ENCODE results near the gene SLC2A9. TPM values are rescaled to one million over a fixed set of nuclear protein-coding genes. Genes with fewer than 3 reads are reported as not detected.

The SLC2A9 gene
- total RNA-seq, 1 experiment from 2014 or later = not detected

GRCh38 chr4:10029403-10029802 lies 8.1 kb upstream of the SLC2A9 start:
- Histone ChIP-seq H3K4me3 (no peak overlapping the region), H3K27me3 (no peaks in the 10 kb centered on the region), H3K36me3 (no peaks in the 10 kb centered on the region), H3K9me3 (no peaks in the 10 kb centered on the region)
- no peak for DNase-seq

- no peaks in the 10 kb centered on the region for H3K9me3 ChIP-seq
- DNase-seq = peak; percentile 35
Observed at GRCh38 chr4:10028910-10029309, 7.6 kb upstream of the SLC2A9 start.

GRCh38 chr4:10026485-10026884 lies 5.2 kb upstream of the SLC2A9 start:
- no peak overlapping the region for H3K4me3 ChIP-seq
- H3K27me3 ChIP-seq = no peaks in the 10 kb centered on the region
- H3K36me3 ChIP-seq = no peaks in the 10 kb centered on the region
- no peak for DNase-seq
- no peaks in the 10 kb centered on the region for H3K9me3 ChIP-seq

More at GRCh38 chr4:10028910-10029309, 7.6 kb upstream of the SLC2A9 start:
- H3K27me3 ChIP-seq = no peaks in the 10 kb centered on the region
- H3K36me3 ChIP-seq = no peaks in the 10 kb centered on the region
- no peak overlapping the region for H3K4me3 ChIP-seq

- H3K36me3 ChIP-seq = no peaks in the 10 kb centered on the region
- DNase-seq = no peak
- H3K9me3 ChIP-seq = no peaks in the 10 kb centered on the region
- H3K4me3 ChIP-seq = no peak overlapping the region
- H3K27me3 ChIP-seq = no peaks in the 10 kb centered on the region
Observed at GRCh38 chr4:10025230-10025806, 4.0 kb upstream of the SLC2A9 start.

GRCh38 chr4:10024303-10024702 lies 3.0 kb upstream of the SLC2A9 start:
- H3K27me3 ChIP-seq = no peaks in the 10 kb centered on the region
- DNase-seq = no peak
- no peaks in the 10 kb centered on the region for H3K36me3 ChIP-seq
- H3K4me3 ChIP-seq = no peak overlapping the region
- H3K9me3 ChIP-seq = no peaks in the 10 kb centered on the region

GRCh38 chr4:10023806-10024205 lies 2.5 kb upstream of the SLC2A9 start:
- Histone ChIP-seq H3K36me3 (no peaks in the 10 kb centered on the region), H3K9me3 (no peaks in the 10 kb centered on the region), H3K27me3 (no peaks in the 10 kb centered on the region), H3K4me3 (no peak overlapping the region)
- DNase-seq = no peak

DNA sequence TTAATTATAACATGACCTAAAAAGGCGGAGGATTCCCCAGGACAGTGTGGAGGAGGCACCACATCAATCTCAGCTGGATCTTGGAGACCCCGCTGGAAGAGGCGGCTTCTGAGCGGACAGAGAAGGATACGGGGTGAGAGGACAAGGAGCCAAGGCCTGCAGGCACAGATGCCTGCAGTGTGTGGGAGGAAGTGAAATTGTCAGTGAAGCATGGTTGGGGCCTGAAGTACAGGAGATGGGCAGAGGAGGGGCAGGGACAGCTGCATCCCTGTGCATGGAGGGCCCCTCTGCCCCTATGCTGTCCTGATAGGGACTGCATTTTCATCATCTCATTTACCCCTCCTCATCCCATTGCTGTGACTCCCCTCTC lies 1.7 kb upstream of the SLC2A9 start:
- DNase-seq = no peak
- no peaks in the 10 kb centered on the region for H3K36me3 ChIP-seq

DNA sequence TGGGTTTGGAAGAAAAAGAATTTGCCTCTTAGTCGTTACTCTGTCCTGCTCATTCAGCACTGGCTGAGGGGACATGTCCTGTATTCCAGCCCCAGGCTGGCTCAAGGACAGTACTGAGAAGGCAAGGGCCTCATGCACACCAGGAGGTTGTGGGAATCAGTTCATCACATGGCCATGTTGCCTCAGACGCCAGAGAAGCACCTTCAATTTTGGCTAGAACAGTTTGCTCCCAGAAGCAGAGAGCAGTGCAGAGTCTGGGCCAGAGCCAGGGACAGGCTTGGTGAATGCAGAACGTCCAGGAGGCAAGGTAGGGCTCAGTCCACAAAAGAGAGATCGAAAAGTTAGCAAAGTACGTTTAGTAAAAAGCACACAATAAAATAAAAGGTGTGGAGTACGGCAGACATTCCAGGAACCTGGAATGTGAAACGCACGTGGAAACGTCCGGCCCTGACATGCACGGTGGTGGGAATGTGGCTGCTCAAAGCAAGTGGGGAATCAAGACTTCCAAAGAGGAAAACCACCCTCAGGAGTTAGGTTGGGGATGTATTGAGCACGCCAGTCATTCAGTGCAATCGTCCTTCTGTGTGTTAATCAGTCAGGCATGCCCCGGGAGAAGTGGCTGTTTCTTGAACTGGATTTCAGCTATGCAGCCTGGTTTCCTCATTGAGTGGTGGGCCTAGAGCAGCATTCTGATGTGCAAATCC lies 1.2 kb upstream of the SLC2A9 start:
- no peaks in the 10 kb centered on the region for H3K27me3 ChIP-seq
- DNase-seq = no peak
- H3K36me3 ChIP-seq = no peaks in the 10 kb centered on the region
- H3K9me3 ChIP-seq = no peaks in the 10 kb centered on the region
- no peak overlapping the region for H3K4me3 ChIP-seq

More for the DNA sequence above, 1.7 kb upstream of the SLC2A9 start:
- Histone ChIP-seq H3K4me3 (no peak overlapping the region), H3K9me3 (no peaks in the 10 kb centered on the region), H3K27me3 (no peaks in the 10 kb centered on the region)

GRCh38 chr4:10021653-10022023 lies 341 bp upstream of the SLC2A9 start:
- H3K36me3 ChIP-seq = no peaks in the 10 kb centered on the region
- no peak for DNase-seq
- H3K4me3 ChIP-seq = no peak overlapping the region
- H3K9me3 ChIP-seq = no peaks in the 10 kb centered on the region
- no peaks in the 10 kb centered on the region for H3K27me3 ChIP-seq

DNA sequence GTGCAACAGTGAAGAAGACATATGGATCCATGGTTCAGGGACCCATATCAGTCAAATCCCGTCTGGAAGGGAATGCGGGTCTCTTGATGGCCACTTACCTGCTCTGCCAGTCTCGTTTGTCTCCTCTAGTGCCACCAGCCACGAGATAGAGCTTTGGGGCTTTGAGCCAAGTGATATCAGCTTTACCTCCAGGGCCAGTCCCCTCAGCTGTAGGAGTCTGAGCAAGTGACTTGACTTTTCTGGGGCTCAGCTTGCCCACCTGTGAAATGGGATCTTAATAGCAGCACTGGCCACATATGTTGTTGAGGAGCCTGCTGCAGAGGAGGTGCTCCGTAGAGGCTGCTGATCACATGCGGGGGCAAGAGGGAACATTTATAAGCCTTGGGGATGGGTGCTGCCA lies 1.2 kb downstream of the SLC2A9 start:
- no peak for DNase-seq

GRCh38 chr4:10019521-10020051 lies 1.7 kb downstream of the SLC2A9 start:
- H3K36me3 ChIP-seq = no peaks in the 10 kb centered on the region
- no peak for DNase-seq
- no peak overlapping the region for H3K4me3 ChIP-seq
- H3K9me3 ChIP-seq = no peaks in the 10 kb centered on the region
- no peaks in the 10 kb centered on the region for H3K27me3 ChIP-seq

More for the DNA sequence above, 1.2 kb downstream of the SLC2A9 start:
- H3K4me3 ChIP-seq = no peak overlapping the region
- H3K36me3 ChIP-seq = no peaks in the 10 kb centered on the region
- H3K9me3 ChIP-seq = no peaks in the 10 kb centered on the region
- no peaks in the 10 kb centered on the region for H3K27me3 ChIP-seq

DNA sequence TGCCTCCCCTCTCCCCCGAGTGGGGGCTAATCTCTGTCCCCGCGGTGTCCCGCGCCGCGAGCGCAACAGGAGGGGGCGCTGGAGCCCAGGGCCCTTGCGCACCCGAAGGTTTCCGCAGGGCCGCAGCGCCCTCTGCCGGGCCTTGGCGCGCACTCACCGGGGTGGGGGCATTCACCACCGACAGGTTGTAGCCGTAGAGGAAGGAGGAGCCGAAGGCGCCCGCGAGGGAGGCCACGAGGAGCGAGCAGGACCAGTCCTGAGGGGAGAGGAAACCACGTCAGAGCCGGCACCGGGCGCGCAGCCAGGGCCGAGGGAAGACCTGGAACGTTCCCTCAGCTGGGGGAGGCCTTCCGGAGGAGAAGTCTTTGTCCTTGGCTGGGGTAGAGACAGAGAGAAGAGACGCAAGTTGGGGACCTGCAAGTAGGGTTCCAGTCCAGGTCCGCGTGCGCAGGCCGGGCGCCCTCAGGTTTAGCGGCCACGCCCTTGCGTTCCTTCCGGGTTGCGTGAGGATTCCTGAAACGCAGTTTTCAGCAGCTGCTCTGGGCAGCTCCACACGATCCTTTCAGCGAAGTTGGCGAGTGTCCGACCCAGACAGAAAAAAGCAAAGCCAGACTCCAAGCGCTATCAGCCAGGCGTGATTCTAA lies 2.4 kb downstream of the SLC2A9 start:
- no peaks in the 10 kb centered on the region for H3K9me3 ChIP-seq
- no peaks in the 10 kb centered on the region for H3K36me3 ChIP-seq
- peak; percentile 88 for DNase-seq
- no peaks in the 10 kb centered on the region for H3K27me3 ChIP-seq
- H3K4me3 ChIP-seq = peak overlapping the region; percentile 26

GRCh38 chr4:10017037-10017893 lies 4.0 kb downstream of the SLC2A9 start:
- DNase-seq = no peak
- Histone ChIP-seq H3K27me3 (no peaks in the 10 kb centered on the region), H3K36me3 (no peaks in the 10 kb centered on the region), H3K4me3 (no peak overlapping the region), H3K9me3 (no peaks in the 10 kb centered on the region)

- Histone ChIP-seq H3K4me3 (no peak overlapping the region), H3K27me3 (no peaks in the 10 kb centered on the region), H3K9me3 (no peaks in the 10 kb centered on the region), H3K36me3 (no peaks in the 10 kb centered on the region)
- no peak for DNase-seq
Observed at GRCh38 chr4:10016169-10016568, 5.1 kb downstream of the SLC2A9 start.

DNA sequence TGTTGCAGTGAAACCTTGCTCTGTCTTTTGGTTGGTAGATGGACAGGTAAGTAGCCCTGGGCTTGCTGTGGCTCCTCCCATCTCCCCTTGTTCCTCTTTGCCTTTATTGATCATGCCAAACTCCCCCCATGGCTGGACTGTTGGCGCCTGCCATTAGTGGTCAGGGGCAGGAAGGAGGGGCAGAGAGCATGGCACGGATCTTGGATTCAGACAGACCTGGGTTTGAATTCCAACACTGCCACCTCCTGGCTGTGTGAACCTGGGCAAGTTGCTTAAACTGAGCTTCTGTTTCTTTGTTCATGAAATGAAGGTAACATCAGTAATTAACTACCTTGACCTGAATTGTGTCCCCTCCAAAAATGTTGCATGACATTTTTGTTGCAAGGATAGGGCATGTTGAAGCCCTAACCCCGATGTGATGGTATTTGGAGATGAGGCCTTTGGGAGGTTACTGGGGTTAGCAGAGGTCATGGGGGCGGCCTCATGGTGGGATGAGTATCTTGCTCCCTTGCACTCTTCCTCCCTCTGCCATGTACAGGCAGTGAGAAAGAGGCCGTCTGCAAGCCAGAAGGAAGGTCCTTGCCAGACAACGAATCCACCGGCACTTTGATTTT lies 6.0 kb downstream of the SLC2A9 start:
- Histone ChIP-seq H3K4me3 (no peak overlapping the region), H3K9me3 (no peaks in the 10 kb centered on the region)
- DNase-seq = peak; percentile 24

GRCh38 chr4:10013722-10014121 lies 7.6 kb downstream of the SLC2A9 start:
- Histone ChIP-seq H3K27me3 (no peaks in the 10 kb centered on the region), H3K4me3 (no peak overlapping the region), H3K9me3 (no peaks in the 10 kb centered on the region), H3K36me3 (no peaks in the 10 kb centered on the region)
- DNase-seq = peak; percentile 14

More for the DNA sequence above, 6.0 kb downstream of the SLC2A9 start:
- H3K27me3 ChIP-seq = no peaks in the 10 kb centered on the region
- no peaks in the 10 kb centered on the region for H3K36me3 ChIP-seq

Data from MG63 (cell line).